Measurements from ENCODE around the gene GSK3B.
A peak's percentile ranks its signal among the peaks of the same experiment; 100 is the strongest.
"Not testable (repeated sequence)": the region's sequence is repeated elsewhere in the genome, so short reads cannot be mapped to it uniquely, and the experiment has no call there.

GSK3B gene

DNA sequence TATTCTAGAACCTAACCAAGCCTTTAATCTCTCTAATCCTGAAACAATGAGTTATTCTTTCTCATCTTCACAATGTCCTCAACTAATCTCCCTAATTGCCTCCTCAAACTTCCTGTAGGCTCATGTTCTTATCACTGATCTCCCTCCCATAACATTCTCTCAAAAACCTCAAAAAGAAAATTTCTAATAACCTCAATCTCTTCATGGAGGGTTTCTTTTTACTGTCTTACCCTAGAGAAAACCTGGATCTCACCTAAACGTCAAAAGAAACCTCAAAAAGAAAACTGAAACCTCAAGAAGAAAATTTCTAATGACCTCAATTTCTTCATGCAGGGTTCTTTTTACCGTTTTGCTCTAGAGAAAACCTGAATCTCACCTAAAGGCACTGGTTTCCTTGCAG is 150.2 kb downstream of the GSK3B start:
- no peak for FAIRE-seq
- no peak for DNase-seq (ENCODE audit: low spot score)

DNA sequence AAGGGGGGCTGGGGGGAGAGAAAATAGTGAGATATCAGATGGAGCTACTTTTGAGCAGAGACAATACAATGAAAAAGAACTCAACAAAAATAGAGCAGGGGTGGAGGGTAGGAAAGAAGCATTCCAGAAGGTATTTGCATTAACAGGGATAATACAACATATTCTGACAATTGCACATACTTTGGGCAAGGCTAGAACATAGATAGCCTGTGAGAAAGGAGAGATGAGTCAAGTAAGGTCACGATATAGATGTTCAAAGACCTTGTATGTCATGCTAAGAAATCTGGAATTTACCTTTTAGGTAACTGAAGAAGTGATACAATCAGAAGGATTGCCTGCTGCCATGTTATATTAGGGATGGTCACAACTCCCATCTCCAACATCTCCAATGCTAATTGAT is 155.2 kb downstream of the GSK3B start:
- DNase-seq (ENCODE audit: low spot score) (no peak), FAIRE-seq (no peak)

DNA sequence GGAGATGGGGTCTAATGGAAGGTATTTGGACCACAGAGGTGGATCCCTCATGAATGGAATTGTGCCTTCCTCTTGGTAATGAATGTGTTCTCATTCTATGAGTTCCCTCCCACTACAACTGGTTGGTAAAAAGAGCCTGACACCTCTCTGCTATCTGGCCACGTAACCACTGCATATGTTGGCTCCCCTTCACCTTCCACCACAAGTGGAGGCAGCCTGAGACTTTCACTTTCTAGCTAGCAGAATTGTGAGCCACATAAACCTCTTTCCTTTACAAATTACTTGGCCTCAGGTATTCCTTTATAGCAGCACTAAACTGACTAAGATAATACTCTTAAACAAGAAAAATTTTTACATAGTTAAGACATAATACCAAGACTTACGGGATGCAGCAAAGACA is 157.0 kb downstream of the GSK3B start:
- FAIRE-seq (no peak), DNase-seq (ENCODE audit: low spot score) (no peak)

DNA sequence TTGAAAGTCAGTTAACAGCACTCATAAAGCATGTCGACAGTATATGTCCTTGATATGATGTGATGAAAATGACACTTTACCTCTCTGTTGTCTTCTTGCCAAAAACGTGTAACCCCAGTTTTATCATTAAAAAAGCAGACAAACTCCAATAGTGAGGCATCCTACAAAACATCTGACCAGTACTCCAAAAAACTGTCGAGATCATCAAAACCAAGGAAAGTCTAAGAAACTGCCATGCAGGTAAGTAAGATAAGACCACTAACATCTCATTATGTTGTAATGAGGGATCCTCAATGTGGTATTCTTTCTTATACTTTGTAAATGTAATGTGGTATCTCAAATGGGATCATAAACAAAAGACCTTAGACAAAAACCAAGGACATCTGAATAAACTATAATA is 160.0 kb downstream of the GSK3B start:
- DNase-seq (ENCODE audit: low spot score), result no peak
- no peak for FAIRE-seq

DNA sequence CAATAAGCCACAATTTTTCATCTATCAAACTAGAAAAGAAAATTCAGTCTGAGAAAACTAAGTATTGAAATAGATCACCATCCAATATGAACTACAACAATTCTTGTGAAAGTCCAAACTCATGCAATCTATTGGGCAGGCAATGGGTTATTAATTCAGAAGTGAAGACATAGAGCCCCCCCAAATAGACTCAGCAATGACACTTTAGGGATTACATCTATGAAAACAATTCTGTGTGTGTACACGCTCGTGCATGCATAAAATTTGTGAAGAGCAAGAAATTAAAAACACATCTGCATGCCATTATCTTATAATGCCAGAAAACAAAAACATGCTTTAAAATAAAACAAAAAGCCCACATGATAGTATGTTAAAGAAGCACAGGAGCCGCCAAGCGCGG is 161.0 kb downstream of the GSK3B start:
- FAIRE-seq, result no peak
- DNase-seq (ENCODE audit: low spot score), result no peak

DNA sequence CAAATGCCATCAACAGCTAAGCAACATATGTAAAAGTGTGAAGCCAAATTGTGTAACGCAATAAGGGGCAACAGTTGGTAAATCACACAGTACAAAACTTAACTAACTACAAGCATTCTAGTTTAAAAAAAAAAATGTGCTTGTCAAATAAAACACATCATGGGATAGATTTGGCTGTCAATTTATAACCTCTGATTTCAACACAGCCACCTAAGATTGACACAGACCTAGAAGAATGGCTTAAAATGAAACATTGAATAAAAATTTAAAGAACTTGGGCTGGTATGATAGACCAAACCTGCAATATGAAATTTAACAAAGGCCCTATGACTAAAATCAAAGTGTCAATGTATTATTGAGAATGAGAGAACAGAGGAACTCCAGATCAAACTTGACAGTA is 164.0 kb downstream of the GSK3B start:
- no peak for FAIRE-seq
- DNase-seq (ENCODE audit: low spot score), result no peak

DNA sequence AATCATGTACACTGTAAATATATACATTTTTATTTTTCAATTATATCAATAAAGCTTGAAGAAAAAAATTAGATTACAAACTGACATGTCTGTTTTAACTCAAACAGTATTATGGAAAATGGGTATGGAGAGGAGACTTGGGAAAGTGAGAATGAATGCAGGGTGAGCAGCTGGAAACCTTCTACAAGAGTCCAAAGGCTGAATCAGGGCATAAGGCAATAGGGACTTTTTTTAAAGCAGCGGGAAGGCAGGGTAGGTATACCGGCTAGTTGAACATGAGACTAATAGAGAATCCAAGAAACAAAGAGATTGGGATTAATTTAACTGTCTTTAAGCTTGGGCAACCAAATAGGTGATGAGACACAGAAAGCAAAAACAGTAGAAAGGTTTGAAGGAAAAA is 167.1 kb downstream of the GSK3B start:
- FAIRE-seq, result no peak

DNA sequence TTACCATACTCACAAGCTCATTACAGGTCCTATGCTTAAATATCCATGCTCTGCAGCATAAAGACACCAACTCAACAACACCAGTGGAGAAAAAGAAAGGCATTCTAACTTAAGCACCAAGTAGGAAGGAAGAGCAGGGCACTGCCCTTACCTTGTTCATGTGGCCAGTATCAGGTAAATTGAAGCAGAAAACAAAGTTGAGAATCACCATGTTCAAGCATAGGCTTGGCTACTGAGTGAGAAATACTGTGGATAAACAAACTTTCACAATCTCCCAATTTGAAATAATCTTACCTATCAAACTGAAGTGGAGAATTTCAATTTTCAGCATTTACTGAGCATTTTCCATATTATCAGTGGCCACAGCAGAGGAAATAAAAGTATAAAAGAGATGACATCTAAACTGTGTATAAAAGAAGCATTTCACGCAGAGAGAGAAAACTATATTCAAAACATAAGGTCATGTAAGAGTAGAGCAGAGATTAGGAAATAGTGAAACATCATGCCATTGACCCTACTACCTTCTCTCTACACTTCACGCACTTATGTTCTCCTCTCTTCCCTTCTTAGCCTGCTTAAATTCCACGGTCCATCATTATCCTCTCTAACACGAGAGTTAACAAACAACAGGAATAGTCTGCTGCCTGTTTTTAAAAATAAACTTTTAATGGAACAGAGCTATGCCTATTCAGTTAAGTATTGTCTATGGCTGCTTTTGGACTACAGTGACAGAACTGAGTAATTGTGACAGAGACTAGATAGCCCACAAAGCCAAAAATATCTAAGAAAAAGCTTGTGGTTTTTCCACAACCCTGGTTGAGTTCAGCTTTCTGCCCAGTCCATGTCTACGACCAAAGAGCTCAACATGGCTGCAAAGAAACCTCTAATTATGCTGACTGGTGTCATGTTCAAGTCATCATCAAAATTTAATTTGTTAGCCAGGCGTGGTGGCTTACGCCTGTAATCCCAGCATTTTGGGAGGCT is 169.8 kb downstream of the GSK3B start:
- FAIRE-seq, result no peak
- no peak for DNase-seq (ENCODE audit: low spot score)

More for the DNA sequence above, 167.1 kb downstream of the GSK3B start:
- DNase-seq (ENCODE audit: low spot score), result no peak

DNA sequence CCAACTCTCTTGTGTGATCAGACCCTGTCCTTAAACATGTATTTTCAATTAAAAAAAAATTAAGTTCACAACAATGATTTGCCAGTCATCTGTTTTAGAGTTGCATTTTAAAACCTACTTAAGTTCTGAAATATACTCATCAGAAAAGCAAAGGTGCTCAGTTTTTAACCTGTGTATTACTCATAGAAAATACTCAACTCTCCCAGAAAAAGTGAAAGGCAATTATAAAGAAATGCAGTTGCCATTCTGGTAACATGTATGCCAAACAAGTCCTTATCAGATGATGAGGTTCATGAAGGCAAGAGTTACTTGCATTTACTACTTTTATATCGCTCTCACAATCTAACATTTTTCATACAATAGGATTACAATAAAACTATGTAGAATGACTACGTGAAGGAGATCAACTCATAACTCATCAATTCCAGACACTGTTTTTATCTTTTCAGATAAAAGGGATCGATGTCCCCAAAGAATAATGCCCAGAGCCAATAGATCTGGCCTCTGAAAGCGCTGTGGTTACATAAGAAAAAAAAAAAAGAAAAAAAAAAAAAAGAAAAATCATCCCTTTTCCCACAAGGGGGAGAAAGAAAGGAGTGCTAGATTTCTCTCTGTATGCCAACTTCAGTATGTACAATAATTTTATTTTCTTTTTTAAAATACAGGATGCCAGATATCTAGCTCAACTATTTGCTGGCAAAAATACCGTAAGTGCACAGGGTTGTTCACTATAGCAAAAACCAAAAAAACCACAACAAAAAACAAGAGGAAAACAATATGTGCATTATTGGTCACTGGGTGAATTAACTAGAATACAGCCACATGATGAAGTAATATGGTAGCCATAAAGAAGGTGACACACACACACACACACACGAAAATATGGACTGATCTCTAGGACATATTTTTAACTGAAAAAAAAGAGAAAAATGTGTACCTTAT is 175.0 kb downstream of the GSK3B start:
- FAIRE-seq, result no peak
- DNase-seq (ENCODE audit: low spot score), result no peak

DNA sequence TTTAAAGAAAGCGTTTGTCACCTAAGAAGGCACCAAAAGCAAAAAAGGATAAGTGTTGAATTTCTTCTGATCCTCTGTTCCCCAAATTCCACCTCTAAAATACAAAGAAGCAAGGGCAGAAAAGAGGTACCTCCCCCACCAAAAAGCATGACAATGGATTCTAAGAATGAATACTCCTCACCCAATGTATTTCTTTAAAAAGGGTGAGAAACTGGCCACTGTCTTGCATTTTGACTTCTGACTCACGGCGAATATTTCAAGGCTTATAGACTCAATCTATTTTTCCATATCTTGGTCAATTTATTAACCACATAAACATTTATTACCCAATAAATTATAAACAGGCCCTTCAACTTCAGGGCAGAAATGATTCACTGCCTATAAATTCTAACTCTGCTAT is 181.2 kb downstream of the GSK3B start:
- FAIRE-seq (no peak), DNase-seq (ENCODE audit: low spot score) (no peak)

DNA sequence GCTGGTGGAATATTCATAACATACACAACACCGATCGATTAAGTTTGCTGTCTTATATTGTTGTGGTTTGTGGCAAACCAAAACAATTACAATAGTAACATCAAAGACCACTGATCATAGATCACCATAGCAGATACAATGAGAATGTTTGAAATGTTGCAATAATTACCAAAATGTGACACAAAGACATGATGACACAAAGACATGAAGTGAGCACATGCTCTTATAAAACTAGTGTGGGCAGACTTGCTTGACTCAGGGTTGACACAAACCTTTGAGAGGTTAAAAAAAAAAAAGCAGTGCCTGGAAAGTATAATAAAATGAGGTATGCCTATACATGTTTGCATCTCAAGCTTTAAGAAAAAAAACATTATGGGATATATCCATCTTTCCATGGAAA is 182.0 kb downstream of the GSK3B start:
- DNase-seq (ENCODE audit: low spot score) (no peak), FAIRE-seq (no peak)

DNA sequence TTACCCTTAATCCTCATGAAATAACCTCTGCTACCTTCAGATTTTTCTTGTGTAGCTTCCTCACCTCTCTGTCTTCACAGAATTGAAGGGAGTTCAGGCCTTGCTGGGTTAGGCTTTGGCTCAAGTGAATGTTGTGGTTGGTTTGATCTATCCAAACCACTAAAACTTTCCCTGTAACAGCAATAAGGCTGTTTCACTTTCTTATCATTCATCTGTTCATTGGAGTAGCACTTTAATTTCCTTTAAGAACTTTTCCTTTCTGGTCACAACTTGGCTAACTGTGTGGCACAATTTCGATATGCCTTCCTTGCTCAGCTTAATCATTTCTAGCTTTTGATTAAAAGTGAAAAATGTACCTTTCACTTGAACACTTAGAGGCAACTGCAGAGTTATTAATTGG is 182.5 kb downstream of the GSK3B start:
- no peak for FAIRE-seq
- no peak for DNase-seq (ENCODE audit: low spot score)

DNA sequence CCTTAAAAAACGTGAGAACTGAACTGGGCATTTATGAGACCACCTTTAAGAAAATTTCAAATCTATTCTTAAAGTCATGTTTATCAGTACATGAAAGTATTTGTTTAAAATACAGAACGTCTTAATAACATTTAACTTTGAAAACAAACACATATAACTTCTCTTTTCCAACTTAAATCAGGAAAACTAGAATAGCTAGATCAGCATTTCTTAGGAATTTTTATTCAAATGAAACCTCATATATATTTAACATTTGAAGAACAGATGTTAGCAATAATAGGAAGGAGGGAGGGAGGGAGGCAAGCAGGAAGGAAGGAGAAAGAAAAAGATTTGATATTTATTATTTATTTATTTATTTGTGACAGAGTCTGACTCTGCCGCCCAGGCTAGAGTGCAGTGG is 192.2 kb downstream of the GSK3B start:
- FAIRE-seq (no peak), DNase-seq (ENCODE audit: low spot score) (no peak)

DNA sequence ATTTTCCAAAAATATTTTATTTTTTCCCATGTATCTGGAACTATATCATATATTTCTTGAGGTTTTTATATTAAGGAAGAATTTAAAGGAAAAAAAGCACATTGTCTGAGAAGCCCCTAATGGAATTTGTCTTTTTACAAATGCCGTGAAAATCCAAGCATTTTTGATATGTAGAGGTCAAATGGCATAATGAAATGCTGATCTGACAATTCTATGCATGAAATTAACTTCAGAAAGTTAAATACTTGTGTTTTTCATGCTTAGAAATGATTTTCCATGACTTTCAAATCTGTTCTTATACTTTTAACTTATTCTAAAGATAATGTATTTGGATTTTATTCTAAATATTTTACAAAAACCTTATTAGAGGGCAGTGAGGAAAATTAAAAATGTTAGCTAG is 193.1 kb downstream of the GSK3B start:
- DNase-seq (ENCODE audit: low spot score), result no peak
- FAIRE-seq, result no peak

DNA sequence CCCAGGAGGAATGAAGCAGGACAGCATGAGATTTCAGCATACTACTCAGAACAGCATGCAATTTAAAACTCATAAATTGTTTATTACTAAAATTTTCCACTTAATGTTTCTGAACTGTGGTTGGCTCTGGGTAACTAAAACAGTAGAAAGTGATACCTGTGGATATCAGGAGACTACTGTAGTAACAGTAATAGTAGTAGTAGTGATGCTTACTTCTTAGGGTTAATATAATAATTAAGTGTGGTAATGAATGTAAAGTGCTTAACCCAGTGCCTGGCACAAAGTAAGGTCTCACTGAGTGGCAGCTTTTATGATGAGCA is 195.1 kb downstream of the GSK3B start:
- FAIRE-seq (no peak), DNase-seq (ENCODE audit: low spot score) (no peak)

DNA sequence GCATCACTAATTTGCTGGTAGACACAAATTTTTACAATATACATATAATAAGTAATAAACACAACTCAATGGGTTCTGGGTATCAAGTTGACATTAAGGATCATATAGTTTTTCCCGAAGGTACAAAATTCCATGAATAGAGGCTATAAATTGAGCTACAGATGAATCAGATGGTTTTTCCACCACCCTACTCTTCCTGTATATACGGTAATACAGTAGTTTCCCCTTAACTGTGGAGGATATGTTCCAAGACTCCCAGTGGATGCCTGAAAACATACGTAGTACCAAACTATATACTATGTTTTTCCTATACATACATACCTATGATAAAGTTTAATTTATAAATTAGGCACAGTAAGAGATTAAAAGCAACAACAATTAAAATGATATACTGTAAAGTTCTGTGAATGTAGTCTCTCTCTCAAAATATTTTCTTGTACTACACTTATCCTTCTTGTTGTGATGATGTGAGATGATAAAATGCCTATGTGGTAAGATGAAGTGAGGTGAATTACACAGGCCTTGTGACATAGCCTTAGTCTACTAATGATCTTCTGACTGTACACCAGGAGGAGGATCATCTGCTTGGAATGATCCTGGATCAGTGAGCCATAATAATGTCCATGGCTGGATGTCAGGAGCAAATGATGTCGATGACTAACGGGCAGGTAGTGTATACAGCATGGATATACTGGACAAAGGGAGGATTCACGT is 195.6 kb downstream of the GSK3B start:
- peak; percentile 51 for DNase-seq (ENCODE audit: low spot score)
- no peak for FAIRE-seq

DNA sequence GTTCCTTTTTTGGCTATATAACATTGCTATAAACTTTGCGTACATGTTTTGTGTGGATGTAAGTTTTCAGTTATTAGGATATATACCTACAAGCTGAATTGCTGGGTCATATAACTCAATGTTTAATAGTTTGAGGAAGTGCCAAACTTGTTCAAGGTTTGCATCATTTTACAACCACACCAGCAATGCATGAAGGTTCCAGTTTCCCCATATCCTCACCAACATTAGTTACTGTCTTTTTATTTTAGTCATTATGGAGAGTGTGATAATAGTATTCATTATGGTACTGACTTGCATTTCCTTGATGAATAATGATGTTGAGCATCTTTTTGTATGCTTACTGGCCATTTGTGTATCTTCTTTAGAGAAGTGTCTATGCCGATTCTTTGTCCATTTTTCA is 200.1 kb downstream of the GSK3B start:
- no peak for FAIRE-seq
- no peak for DNase-seq (ENCODE audit: low spot score)

DNA sequence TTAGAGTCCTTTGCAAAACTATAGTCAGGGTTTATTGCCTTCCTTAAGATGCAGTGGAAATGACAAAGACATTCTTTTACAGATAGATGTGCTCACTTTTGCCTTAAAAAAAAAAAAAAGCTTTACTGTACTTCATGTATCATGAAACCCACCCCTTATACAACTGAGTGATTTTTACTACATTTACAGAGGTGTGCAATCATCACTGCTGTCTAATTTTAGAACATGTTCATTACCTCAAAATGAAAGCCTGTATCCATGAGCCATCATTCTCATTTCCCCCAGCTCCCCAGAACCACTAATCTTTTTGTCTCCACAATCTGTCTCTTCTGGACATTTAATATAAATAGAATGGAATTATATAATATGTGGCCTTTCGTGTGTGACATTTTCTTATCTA is 200.5 kb downstream of the GSK3B start:
- FAIRE-seq (no peak), DNase-seq (ENCODE audit: low spot score) (no peak)

DNA sequence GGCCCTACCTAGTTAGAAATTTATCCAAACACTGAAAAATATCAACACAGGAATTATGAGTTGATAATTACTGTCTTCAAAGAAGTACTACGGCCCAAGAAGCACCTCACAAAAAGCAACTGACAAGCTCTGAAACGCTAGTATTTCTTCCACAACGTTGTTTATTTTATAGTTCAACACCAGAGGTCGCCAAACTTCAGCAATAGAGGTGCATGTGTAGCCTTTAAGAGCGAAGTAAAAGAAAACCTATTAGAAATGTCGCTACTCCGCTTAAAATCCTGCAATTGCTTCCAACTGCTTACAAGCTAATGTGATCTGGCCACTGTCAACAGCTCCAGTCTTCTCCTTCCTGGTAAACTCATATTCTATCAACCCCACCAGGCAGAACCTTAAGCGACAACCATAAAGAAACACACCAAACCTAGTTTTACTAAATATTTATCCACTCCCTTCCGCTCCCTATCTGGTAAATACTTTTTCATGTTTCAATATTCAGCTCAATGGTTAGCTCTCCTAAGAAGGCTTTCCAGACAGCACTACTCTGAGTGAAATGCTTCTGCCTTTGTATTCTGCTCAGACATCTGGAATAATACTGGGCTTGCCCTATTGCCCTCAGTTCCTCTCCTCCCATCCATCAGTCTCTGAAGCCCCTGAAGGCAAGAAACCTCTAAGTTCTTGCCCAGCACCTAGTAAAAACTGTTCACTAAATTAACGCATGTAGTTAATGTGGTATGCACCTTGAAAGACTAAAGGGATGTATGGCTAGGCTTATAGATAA is 202.1 kb downstream of the GSK3B start:
- DNase-seq (ENCODE audit: low spot score), result peak; percentile 54
- FAIRE-seq, result peak; percentile 58

DNA sequence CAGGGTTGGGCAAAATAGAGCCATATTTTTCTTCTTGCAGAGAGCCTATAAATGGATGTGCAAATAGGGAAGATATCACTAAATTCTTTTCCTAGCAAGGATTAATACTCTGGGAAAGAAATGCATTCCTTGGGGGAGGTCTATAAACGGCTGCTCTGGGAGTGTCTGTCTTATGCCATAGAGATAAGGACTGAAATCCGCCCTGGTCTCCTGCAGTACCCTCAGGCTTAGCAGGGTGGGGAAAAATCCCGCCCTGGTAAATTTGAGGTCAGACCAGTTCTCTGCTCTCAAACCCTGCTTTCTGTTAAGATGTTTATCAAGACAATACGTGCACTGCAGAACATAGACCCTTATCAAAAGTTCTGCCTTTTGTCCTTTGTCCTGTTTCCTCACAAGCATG is 205.6 kb downstream of the GSK3B start:
- not testable (repeated sequence) for FAIRE-seq; DNase-seq (ENCODE audit: low spot score)
